Endothelial cell of coronary artery (primary cell): ENCODE data around the gene DENND6A. TPM values are rescaled to one million over a fixed set of nuclear protein-coding genes. Genes with fewer than 3 reads are reported as not detected.

Source experiments
- total RNA-seq: library from RNA; depleted of rRNA; stranded (reverse); fragments of >200 nt; gene quantifications from 2 replicates; pipeline ENCODE4 v1.2.3, GENCODE V29; 2014

DENND6A gene
- total RNA-seq = 15.5 and 16.0 TPM in 2 replicates

GRCh38 chr3:57692396-57693147 is at the start of gene DENND6A:
Gene DENND6A (minus strand): TSS chr3:57693077. CDS start chr3:57693018, 59 bp downstream.

GRCh38 chr3:57597127-57597923 is 95.6 kb downstream of the DENND6A start, which contains the start of gene ARF4:
Gene ARF4 (minus strand): TSS chr3:57597344. CDS start chr3:57597140, 204 bp downstream.

Other genes with a start within 250 kb of the DENND6A start
- gene DNAH12, start 148.7 kb downstream of the DENND6A start, total RNA-seq = under 0.01 and 0.09 TPM in 2 replicates
- gene PDE12, start 136.8 kb downstream of the DENND6A start, total RNA-seq = 13.8 and 17.4 TPM in 2 replicates
- 147 and 163 TPM in 2 replicates for gene ARF4, start 95.7 kb downstream of the DENND6A start, total RNA-seq
- gene SLMAP, start 63.2 kb upstream of the DENND6A start, total RNA-seq = 31.3 and 42.8 TPM in 2 replicates